A673 (cell line): ENCODE data around the gene CTIF. TPM values are rescaled to one million over a fixed set of nuclear protein-coding genes. Genes with fewer than 3 reads are reported as not detected.

Experiments
- BruUV-seq: library from RNA; stranded (reverse); fragments of 400-500 nt; replicated peaks from 2 replicates; lab custom pipeline; 2021; lab: Mats Ljungman, UMichigan
- CTCF ChIA-PET: fragments of 300-600 bp; sonication (Branson Sonifier 250); formaldehyde crosslinking; loops from one replicate; lab custom pipeline; 2022; ENCODE audit warnings: antibody characterized with exemption; lab: Charles Lee
- POLR2A ChIA-PET: fragments of 300-600 bp; sonication (Branson Sonifier 250); formaldehyde crosslinking; loops from one replicate; lab custom pipeline; 2022; ENCODE audit warnings: antibody characterized with exemption; ENCODE audit not compliant: low non-redundant PET; lab: Charles Lee
- DNase-seq: peaks from one replicate; pipeline ENCODE4 v3.0.0-alpha.2; 2015; ENCODE audit warnings: low spot score
- H3K27ac ChIP-seq: fragments of 200-600 bp; sonication (generic); 2 replicates; pipeline ENCODE4 v1.5.1; 2016; ENCODE audit warnings: mixed run types, low read depth, mild to moderate bottlenecking, mixed read lengths, antibody characterized with exemption, low read length; ENCODE audit not compliant: poor library complexity, severe bottlenecking
- H3K27me3 ChIP-seq: fragments of 200-600 bp; sonication (generic); replicated peaks from 2 replicates; pipeline ENCODE4 v1.6.1; 2017; ENCODE audit warnings: mixed run types, low read depth, mild to moderate bottlenecking, mixed read lengths, antibody characterized with exemption, low read length; ENCODE audit not compliant: insufficient read depth, poor library complexity
- H3K36me3 ChIP-seq: fragments of 200-600 bp; sonication (generic); 2 replicates; pipeline ENCODE4 v1.6.1; 2016; ENCODE audit warnings: mixed run types, mild to moderate bottlenecking, mixed read lengths, antibody characterized with exemption, low read length; ENCODE audit not compliant: insufficient read depth, poor library complexity, severe bottlenecking
- H3K4me1 ChIP-seq: fragments of 200-600 bp; sonication (generic); 2 replicates; pipeline ENCODE4 v1.6.1; 2017; ENCODE audit warnings: mixed run types, mild to moderate bottlenecking, mixed read lengths, antibody characterized with exemption, low read length; ENCODE audit not compliant: insufficient read depth, poor library complexity, severe bottlenecking
- H3K4me3 ChIP-seq: fragments of 200-600 bp; sonication (generic); 2 replicates; pipeline ENCODE4 v1.5.1; 2016; ENCODE audit warnings: low read depth, mixed run types, mild to moderate bottlenecking, mixed read lengths, low read length; ENCODE audit not compliant: poor library complexity, severe bottlenecking
- H3K9me3 ChIP-seq: fragments of 200-600 bp; sonication (generic); 2 replicates; pipeline ENCODE4 v1.6.1; 2016; ENCODE audit warnings: mixed run types, low read depth, mild to moderate bottlenecking, mixed read lengths, antibody characterized with exemption, low read length; ENCODE audit not compliant: poor library complexity, severe bottlenecking
- EZH2 ChIP-seq: fragments of 200-600 bp; sonication (generic); IDR thresholded peaks from 2 replicates; pipeline ENCODE4 v1.6.1; 2017; ENCODE audit warnings: borderline replicate concordance, low read depth, mild to moderate bottlenecking, mixed read lengths, antibody characterized with exemption, low read length; ENCODE audit not compliant: poor library complexity, severe bottlenecking
- intact Hi-C: fragments of 100-400 bp; cut with micrococcal nuclease; formaldehyde crosslinking; loops from one replicate; pipeline ENCODE4 v1.10.0; 2022; ENCODE audit not compliant: unreplicated experiment
- total RNA-seq: library from RNA; stranded (reverse); gene quantifications from 2 replicates; pipeline ENCODE4 v1.2.3, GENCODE V29; 2021
- TF ChIP-seq, protein P1 (sequence below): fragments of 300-800, 200-600 bp; sonication (generic); conservative IDR thresholded peaks from 2 replicates; pipeline ENCODE4 v1.5.1; 2017; ENCODE audit warnings: low read depth, mild to moderate bottlenecking, antibody characterized with exemption, low read length, moderate library complexity, mixed read lengths

The CTIF gene
- total RNA-seq, 1 experiment from 2014 or later = 23.5 TPM

DNA sequence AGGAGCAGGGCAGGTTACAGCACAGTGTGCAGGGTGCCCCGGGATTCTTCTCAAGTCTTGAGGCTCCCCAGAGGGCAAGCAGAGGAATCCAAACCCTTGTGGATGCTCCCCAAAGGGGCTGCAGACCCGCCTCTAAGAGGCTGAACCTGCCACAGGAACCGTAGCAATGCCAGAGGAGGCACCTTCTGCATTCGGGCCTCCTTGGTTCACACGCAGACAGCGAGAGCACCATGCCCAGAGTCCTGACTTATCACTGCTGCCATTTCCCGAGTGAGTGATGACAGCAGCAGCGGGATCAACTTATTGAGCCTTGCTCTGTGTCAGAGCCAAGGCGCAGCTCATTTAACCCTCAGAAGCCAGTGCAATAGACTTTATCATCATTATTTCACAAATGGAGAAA lies 203.5 kb downstream of the CTIF start:
- intact Hi-C loops = no loop called here
- Histone ChIP-seq H3K4me3 (no peak overlapping the region), H3K27ac (no peak overlapping the region), H3K36me3 (no peaks in the 10 kb centered on the region), H3K4me1 (no peaks in the 10 kb centered on the region), H3K27me3 (no peaks in the 10 kb centered on the region), H3K9me3 (no peaks in the 10 kb centered on the region)
- TF ChIP-seq, protein P1, sequence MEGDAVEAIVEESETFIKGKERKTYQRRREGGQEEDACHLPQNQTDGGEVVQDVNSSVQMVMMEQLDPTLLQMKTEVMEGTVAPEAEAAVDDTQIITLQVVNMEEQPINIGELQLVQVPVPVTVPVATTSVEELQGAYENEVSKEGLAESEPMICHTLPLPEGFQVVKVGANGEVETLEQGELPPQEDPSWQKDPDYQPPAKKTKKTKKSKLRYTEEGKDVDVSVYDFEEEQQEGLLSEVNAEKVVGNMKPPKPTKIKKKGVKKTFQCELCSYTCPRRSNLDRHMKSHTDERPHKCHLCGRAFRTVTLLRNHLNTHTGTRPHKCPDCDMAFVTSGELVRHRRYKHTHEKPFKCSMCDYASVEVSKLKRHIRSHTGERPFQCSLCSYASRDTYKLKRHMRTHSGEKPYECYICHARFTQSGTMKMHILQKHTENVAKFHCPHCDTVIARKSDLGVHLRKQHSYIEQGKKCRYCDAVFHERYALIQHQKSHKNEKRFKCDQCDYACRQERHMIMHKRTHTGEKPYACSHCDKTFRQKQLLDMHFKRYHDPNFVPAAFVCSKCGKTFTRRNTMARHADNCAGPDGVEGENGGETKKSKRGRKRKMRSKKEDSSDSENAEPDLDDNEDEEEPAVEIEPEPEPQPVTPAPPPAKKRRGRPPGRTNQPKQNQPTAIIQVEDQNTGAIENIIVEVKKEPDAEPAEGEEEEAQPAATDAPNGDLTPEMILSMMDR = no peak
- no peak for TF ChIP-seq EZH2
- BruUV-seq = no TSS peak
- DNase-seq = no peak
- CTCF ChIA-PET = no interaction called here
- POLR2A ChIA-PET = no interaction called here

DNA sequence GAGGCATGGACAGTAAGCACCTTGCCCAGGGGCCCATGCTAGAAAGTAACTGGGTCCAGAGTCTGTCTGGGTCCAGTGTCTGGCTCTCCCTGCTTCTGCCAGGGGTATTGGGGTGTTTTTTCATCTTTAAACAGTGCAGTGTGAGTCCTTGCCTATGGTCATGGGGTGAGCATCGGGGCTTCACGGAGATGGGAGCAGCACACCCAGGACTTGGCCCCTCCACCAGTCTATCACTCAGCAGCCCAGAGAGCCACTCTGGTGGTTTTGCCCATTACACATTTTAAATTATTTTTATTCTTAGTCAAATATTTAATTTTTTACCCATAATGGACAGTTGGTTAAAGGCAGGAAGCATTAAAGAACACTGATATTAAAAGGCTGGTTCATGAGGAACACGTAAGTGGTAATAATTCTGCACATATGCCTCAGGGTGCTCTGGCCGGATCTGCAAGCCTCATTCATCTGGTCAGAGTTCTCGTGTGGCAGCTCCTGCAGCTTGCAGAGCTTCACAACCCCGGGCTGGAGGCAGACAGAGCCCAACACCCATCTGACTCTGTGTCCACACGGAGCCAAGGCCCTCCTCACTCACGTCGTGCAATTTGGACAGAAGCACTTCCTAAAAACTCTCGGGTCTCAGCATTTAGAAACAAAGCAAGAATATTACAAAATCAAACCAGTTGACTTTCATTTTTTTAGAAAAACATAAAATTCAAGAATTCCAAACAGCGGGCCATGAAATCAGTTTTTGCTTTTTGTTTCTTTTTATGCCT lies 204.1 kb downstream of the CTIF start:
- H3K4me3 ChIP-seq = no peak overlapping the region
- no peaks in the 10 kb centered on the region for H3K36me3 ChIP-seq
- no peak for DNase-seq
- H3K9me3 ChIP-seq = no peaks in the 10 kb centered on the region
- no peaks in the 10 kb centered on the region for H3K4me1 ChIP-seq
- intact Hi-C loops = no loop called here
- TF ChIP-seq, protein P1 = no peak
- TF ChIP-seq EZH2 = no peak
- POLR2A ChIA-PET = no interaction called here
- BruUV-seq = no TSS peak
- CTCF ChIA-PET = no interaction called here
- H3K27me3 ChIP-seq = no peaks in the 10 kb centered on the region
- H3K27ac ChIP-seq = no peak overlapping the region

DNA sequence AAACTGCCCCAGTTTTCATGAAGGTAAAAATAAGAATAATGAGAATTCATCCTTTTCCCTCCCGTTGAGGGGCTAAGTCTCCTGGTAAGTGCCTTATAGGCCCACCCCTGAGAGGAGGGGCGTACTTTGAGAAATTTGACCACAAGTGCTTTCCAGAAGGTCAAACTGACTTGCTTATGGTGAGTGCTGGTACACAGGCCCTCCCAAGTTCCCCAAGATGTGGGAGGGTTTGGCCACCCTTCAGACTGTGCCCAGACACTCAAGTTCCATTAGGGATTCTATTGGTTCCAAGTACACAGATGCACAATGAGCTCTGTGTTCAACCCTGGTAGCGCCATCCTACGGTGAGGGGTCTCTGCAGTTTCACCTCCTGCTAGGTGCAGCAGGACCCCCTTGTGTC lies 205.1 kb downstream of the CTIF start:
- no peak for DNase-seq
- no peaks in the 10 kb centered on the region for H3K27me3 ChIP-seq
- BruUV-seq = no TSS peak
- no peaks in the 10 kb centered on the region for H3K4me1 ChIP-seq
- H3K36me3 ChIP-seq = no peaks in the 10 kb centered on the region
- no peak overlapping the region for H3K27ac ChIP-seq
- ChIA-PET CTCF (no interaction called here), POLR2A (no interaction called here)
- no peak for TF ChIP-seq EZH2
- TF ChIP-seq, protein P1 = no peak
- H3K9me3 ChIP-seq = no peaks in the 10 kb centered on the region
- intact Hi-C loops = no loop called here
- H3K4me3 ChIP-seq = no peak overlapping the region
